Prostate gland (tissue), 2 donors: ENCODE results near the gene MSN. TPM values are rescaled to one million over a fixed set of nuclear protein-coding genes. Genes with fewer than 3 reads are reported as not detected.

Experiments
- DNase-seq: peaks from one replicate; pipeline ENCODE4 v3.0.0-alpha.2; 2019; ENCODE audit warnings: low spot score
- H3K27ac ChIP-seq, 2 donors: fragments of 200-600 bp; sonication (generic); 2 replicates each; pipeline ENCODE4 v1.5.1; 2017 to 2019
- H3K27me3 ChIP-seq: fragments of 200-600 bp; sonication (generic); replicated peaks from 2 replicates; pipeline ENCODE4 v1.5.1; 2019; ENCODE audit not compliant: insufficient read depth
- H3K36me3 ChIP-seq, 2 donors: fragments of 200-600 bp; sonication (generic); 1 replicate in 1 of 2; 2 replicates in 1 of 2; pipeline versions ENCODE4 v1.5.1 to v1.8.1; 2017 to 2019
- H3K4me1 ChIP-seq: fragments of 200-600 bp; sonication (generic); replicated peaks from 2 replicates; pipeline ENCODE4 v1.5.1; 2019
- H3K4me3 ChIP-seq, 2 donors: fragments of 200-600 bp; sonication (generic); 2 replicates each; pipeline ENCODE4 v1.5.1; 2017 to 2019
- H3K9me3 ChIP-seq: fragments of 200-600 bp; sonication (generic); 2 replicates; pipeline ENCODE4 v1.5.1; 2017
- POLR2A ChIP-seq: fragments of 450-650 bp; IDR thresholded peaks from one replicate; pipeline ENCODE4 v1.6.1; 2016; ENCODE audit warnings: antibody characterized with exemption, mild to moderate bottlenecking
- POLR2AphosphoS5 ChIP-seq: sonication (generic); formaldehyde crosslinking; IDR thresholded peaks from one replicate; pipeline ENCODE4 v1.6.1; 2017; ENCODE audit warnings: antibody characterized with exemption
- WGBS: methylation state at CpG from one replicate; pipeline ENCODE4 v1.1.5; 2018; 5-methylcytosine and 5-hydroxymethylcytosine counted together
- intact Hi-C: fragments of 100-400 bp; cut with DNase I; formaldehyde crosslinking; loops from one replicate; pipeline ENCODE4 v1.14.2; 2022
- total RNA-seq, 2 donors: library from RNA; depleted of rRNA; stranded (reverse); fragments of >200 nt; gene quantifications; one replicate each; pipeline ENCODE4 v1.1.0, GENCODE V29; 2016
- TF ChIP-seq, protein P1 (sequence below), 4 experiments: fragments of 200-600 bp in 2 of 4; fragments of 450-650 bp in 2 of 4; sonication (generic) in 2 of 4; IDR thresholded peaks; 1 replicate in 3 of 4; 2 replicates in 1 of 4; pipeline ENCODE4 v1.5.1; 2016 to 2019; ENCODE audit warnings: antibody characterized with exemption in 4 of 4, mild to moderate bottlenecking in 2 of 4, moderate library complexity in 2 of 4

MSN gene
- total RNA-seq, 2 donors from 2014 or later: 53.6 to 116 TPM

GRCh38 chrX:65657659-65658058 is 9.8 kb upstream of the MSN start:
- DNase-seq: no peak
- Histone ChIP-seq H3K27ac (no peak overlapping the region), H3K9me3 (no peaks in the 10 kb centered on the region), H3K27me3 (no peaks in the 10 kb centered on the region), H3K4me3 (no peak overlapping the region), H3K4me1 (no peaks in the 10 kb centered on the region), H3K36me3 (no peaks in the 10 kb centered on the region)
- 87% methylated on average over 5 of the region's 5 CpGs for WGBS
- intact Hi-C loops: no loop called here
- TF ChIP-seq POLR2AphosphoS5 (no peak), POLR2A (no peak)
- TF ChIP-seq, protein P1, sequence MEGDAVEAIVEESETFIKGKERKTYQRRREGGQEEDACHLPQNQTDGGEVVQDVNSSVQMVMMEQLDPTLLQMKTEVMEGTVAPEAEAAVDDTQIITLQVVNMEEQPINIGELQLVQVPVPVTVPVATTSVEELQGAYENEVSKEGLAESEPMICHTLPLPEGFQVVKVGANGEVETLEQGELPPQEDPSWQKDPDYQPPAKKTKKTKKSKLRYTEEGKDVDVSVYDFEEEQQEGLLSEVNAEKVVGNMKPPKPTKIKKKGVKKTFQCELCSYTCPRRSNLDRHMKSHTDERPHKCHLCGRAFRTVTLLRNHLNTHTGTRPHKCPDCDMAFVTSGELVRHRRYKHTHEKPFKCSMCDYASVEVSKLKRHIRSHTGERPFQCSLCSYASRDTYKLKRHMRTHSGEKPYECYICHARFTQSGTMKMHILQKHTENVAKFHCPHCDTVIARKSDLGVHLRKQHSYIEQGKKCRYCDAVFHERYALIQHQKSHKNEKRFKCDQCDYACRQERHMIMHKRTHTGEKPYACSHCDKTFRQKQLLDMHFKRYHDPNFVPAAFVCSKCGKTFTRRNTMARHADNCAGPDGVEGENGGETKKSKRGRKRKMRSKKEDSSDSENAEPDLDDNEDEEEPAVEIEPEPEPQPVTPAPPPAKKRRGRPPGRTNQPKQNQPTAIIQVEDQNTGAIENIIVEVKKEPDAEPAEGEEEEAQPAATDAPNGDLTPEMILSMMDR (IDR thresholded peaks at IDR 0.05): no peak

DNA sequence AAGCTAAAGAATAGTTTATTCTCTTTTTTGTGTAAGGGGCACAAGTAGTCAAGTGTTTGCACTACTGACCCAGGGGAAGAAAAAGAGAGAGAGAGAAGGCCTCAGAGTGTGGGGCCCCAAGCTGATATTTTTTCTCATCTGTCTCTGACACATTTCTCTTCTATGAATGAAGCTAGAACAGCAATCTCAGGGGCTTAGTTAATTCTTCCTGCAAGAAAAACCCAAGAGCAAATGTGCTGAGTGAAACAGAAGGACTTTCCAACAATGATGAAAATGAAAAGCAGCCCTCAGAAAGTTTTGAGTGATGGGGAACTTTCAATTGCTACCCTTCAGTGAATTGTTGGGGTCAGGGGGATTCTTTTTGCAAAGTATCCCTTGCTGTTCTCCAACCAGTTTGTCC is 9.2 kb upstream of the MSN start:
- Histone ChIP-seq H3K27me3 (no peaks in the 10 kb centered on the region), H3K36me3 (no peaks in the 10 kb centered on the region), H3K4me1 (no peaks in the 10 kb centered on the region), H3K4me3 (no peak overlapping the region), H3K27ac (no peak overlapping the region), H3K9me3 (no peaks in the 10 kb centered on the region)
- DNase-seq: no peak
- TF ChIP-seq, protein P1 (IDR thresholded peaks at IDR 0.05): no peak
- TF ChIP-seq POLR2A (no peak), POLR2AphosphoS5 (no peak)
- intact Hi-C loops: no loop called here

GRCh38 chrX:65667157-65667502 is 324 bp upstream of the MSN start:
- 14% methylated on average over 1 of the region's 6 CpGs for WGBS
- DNase-seq: no peak
- Histone ChIP-seq H3K4me1 (no peaks in the 10 kb centered on the region), H3K4me3 (peak overlapping the region in 1 of 2 donors; percentile 49), H3K27ac (peak overlapping the region; percentile 51 to 75), H3K36me3 (no peaks in the 10 kb centered on the region), H3K9me3 (no peaks in the 10 kb centered on the region), H3K27me3 (no peaks in the 10 kb centered on the region)
- intact Hi-C loops: loop anchor here (10.0 kb wide), 1 partner anchor 58 kb away; no protein-coding TSS in a partner anchor
- TF ChIP-seq POLR2A (no peak), POLR2AphosphoS5 (no peak)
- TF ChIP-seq, protein P1 (IDR thresholded peaks at IDR 0.05): no peak

GRCh38 chrX:65668377-65669310 is 1.2 kb downstream of the MSN start:
- peak; percentile 24 for DNase-seq
- Histone ChIP-seq H3K4me3 (peak overlapping the region; percentile 49 to 54), H3K36me3 (no peaks in the 10 kb centered on the region), H3K27ac (peak overlapping the region; percentile 75 to 79), H3K4me1 (no peaks in the 10 kb centered on the region), H3K27me3 (no peaks in the 10 kb centered on the region), H3K9me3 (no peaks in the 10 kb centered on the region)
- TF ChIP-seq POLR2A (no peak), POLR2AphosphoS5 (peak; percentile 48)
- WGBS: 6% methylated on average over 13 of the region's 13 CpGs
- intact Hi-C loops: loop anchor here (10.0 kb wide), 1 partner anchor 56 kb away; no protein-coding TSS in a partner anchor

- H3K4me3 ChIP-seq: no peak overlapping the region
- H3K4me1 ChIP-seq: no peaks in the 10 kb centered on the region
- no peak for TF ChIP-seq POLR2AphosphoS5
- TF ChIP-seq, protein P1 (IDR thresholded peaks at IDR 0.05): no peak
- intact Hi-C loops: no loop called here
- no peaks in the 10 kb centered on the region for H3K36me3 ChIP-seq
- H3K27me3 ChIP-seq: no peaks in the 10 kb centered on the region
- H3K27ac ChIP-seq: peak overlapping the region in 1 of 2 donors; percentile 4
- 21% methylated on average over 3 of the region's 3 CpGs for WGBS
- no peaks in the 10 kb centered on the region for H3K9me3 ChIP-seq
- DNase-seq: no peak
These were observed 3.8 kb downstream of the MSN start for GRCh38 chrX:65671286-65671685.
